ENCODE data around the gene FAM131A.

DNA sequence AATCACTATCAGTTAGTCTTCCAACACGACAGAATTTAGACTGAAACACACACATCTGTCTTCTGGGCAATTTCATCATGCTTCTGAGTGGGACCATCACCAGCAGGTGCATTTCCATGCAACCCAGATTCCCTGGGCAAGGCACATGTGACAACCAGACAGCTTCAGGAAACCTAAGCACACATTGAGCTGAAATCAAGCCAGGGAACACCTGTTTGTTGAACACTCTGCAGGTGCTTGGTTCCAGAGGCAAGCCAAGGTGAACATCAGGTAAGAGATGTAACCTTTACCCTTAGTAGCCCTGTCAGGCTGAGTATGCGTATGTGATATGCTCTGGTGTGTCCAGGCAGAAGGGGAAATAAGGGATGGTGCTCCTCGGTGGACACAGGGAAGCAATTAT, 41.6 kb upstream of the FAM131A start:
- TF ChIP-seq ZNF274 (IDR thresholded peaks at IDR 0.05; ENCODE audit: low read depth, low read length) (no peak), YY1 (IDR thresholded peaks at IDR 0.05; ENCODE audit: insufficient read depth, insufficient read length) (no peak)

Data from NT2/D1 (cell line).